GM12891 (cell line): ENCODE measurements around the gene KIF5C.

Experiments
- POLR2A ChIP-seq: IDR thresholded peaks from 2 replicates; pipeline ENCODE4 v1.6.1; 2011; ENCODE audit warnings: low read depth, low read length, control low read depth
- POLR2AphosphoS5 ChIP-seq: IDR thresholded peaks from 2 replicates; pipeline ENCODE4 v1.6.1; 2011; ENCODE audit warnings: low read depth, low read length, control low read depth
- POU2F2 ChIP-seq: IDR thresholded peaks from 2 replicates; pipeline ENCODE4 v1.6.1; 2011; ENCODE audit warnings: low read depth, mild to moderate bottlenecking, control low read depth, low read length, moderate library complexity
- TAF1 ChIP-seq: IDR thresholded peaks from 2 replicates; pipeline ENCODE4 v1.6.1; 2011; ENCODE audit warnings: low read depth, low read length, control low read depth

GRCh38 chr2:148996805-148997204 is 121.8 kb downstream of the KIF5C start:
- no peak for TF ChIP-seq POLR2A
- TF ChIP-seq TAF1: no peak
- no peak for TF ChIP-seq POLR2AphosphoS5
- TF ChIP-seq POU2F2: no peak
